MM.1S (cell line): Measurements from ENCODE around the gene POMP.

Source experiments
- DNase-seq: peaks from one replicate; pipeline ENCODE4 v3.0.0-alpha.2; 2015
- H2AFZ ChIP-seq: fragments of 300-600 bp; sonication (generic); 2 replicates; pipeline ENCODE4 v1.6.0; 2016; ENCODE audit warnings: antibody characterized with exemption, low read length
- H3F3A ChIP-seq: fragments of 300-600 bp; sonication (generic); 2 replicates; pipeline ENCODE4 v1.6.1; 2016; ENCODE audit warnings: mild to moderate bottlenecking, antibody characterized with exemption, low read length, moderate library complexity, mixed read lengths; ENCODE audit not compliant: insufficient read depth
- H3K27ac ChIP-seq: fragments of 300-600 bp; sonication (generic); 2 replicates; pipeline ENCODE4 v1.5.1; 2016; ENCODE audit warnings: mild to moderate bottlenecking, low read length
- H3K27me3 ChIP-seq: fragments of 300-600 bp; sonication (generic); replicated peaks from 2 replicates; pipeline ENCODE4 v1.6.0; 2016; ENCODE audit warnings: low read length; ENCODE audit not compliant: insufficient read depth
- H3K36me3 ChIP-seq: fragments of 300-600 bp; sonication (generic); replicated peaks from 2 replicates; pipeline ENCODE4 v1.6.1; 2016; ENCODE audit warnings: mild to moderate bottlenecking, low read length, mixed read lengths; ENCODE audit not compliant: insufficient read depth
- H3K4me1 ChIP-seq: fragments of 300-600 bp; sonication (generic); 2 replicates; pipeline ENCODE4 v1.6.1; 2016; ENCODE audit warnings: low read length, mixed read lengths
- H3K4me2 ChIP-seq: fragments of 300-600 bp; sonication (generic); 2 replicates; pipeline ENCODE4 v1.6.0; 2016; ENCODE audit warnings: low read depth, low read length
- H3K4me3 ChIP-seq: fragments of 300-600 bp; sonication (generic); 2 replicates; pipeline ENCODE4 v1.5.1; 2016; ENCODE audit warnings: low read length, mixed read lengths
- H3K79me2 ChIP-seq: fragments of 300-600 bp; sonication (generic); 2 replicates; pipeline ENCODE4 v1.6.1; 2016; ENCODE audit warnings: mixed run types, low read length, mixed read lengths
- H3K9ac ChIP-seq: fragments of 300-600 bp; sonication (generic); 2 replicates; pipeline ENCODE4 v1.6.1; 2016; ENCODE audit warnings: low read length, mixed read lengths
- H3K9me2 ChIP-seq: fragments of 300-600 bp; sonication (generic); replicated peaks from 2 replicates; pipeline ENCODE4 v1.6.1; 2016; ENCODE audit warnings: mild to moderate bottlenecking, low read length, mixed read lengths; ENCODE audit not compliant: insufficient read depth
- H3K9me3 ChIP-seq: fragments of 300-600 bp; sonication (generic); replicated peaks from 2 replicates; pipeline ENCODE4 v1.6.1; 2016; ENCODE audit warnings: mild to moderate bottlenecking, low read length, mixed read lengths; ENCODE audit not compliant: insufficient read depth
- H4K20me1 ChIP-seq: fragments of 300-600 bp; sonication (generic); 2 replicates; pipeline ENCODE4 v1.6.1; 2016; ENCODE audit warnings: mild to moderate bottlenecking, low read length, moderate library complexity, mixed read lengths; ENCODE audit not compliant: insufficient read depth
- EZH2 ChIP-seq: fragments of 300-600 bp; sonication (generic); optimal IDR thresholded peaks from 2 replicates; pipeline ENCODE3; 2017; ENCODE audit warnings: low read depth, mild to moderate bottlenecking, antibody characterized with exemption, low read length, mixed read lengths
- EZH2phosphoT487 ChIP-seq: fragments of 300-600 bp; sonication (generic); IDR thresholded peaks from 2 replicates; pipeline ENCODE4 v1.6.1; 2018; ENCODE audit warnings: antibody characterized with exemption, low read length
- TF ChIP-seq, protein P1 (sequence below): fragments of 300-600 bp; sonication (generic); IDR thresholded peaks from 2 replicates; pipeline ENCODE4 v1.5.1; 2016; ENCODE audit warnings: antibody characterized with exemption, low read length, mixed read lengths

Gene POMP

DNA sequence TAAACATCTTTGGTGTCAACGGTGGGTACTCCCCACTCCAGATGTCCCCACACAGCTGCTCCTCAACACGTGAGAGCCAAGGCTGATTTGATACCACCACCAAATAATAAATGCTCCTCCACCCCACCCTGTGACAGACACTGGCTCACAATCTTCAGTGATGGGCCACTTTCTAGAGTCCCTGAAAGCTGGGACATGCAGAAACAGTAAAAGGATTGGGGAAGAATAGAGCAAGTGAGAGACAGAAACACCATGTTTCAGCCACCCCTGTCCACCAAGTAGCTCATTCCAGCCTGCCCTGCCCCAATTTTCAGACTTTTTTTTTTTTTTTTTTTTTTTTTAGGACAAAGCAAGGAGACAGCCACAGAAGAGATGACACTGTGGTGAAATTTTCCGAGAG, 58.2 kb downstream of the POMP start:
- H3K9me3 ChIP-seq = no peaks in the 10 kb centered on the region
- H3K4me1 ChIP-seq = no peaks in the 10 kb centered on the region; the same call in 1 of the 2 replicates
- H3F3A ChIP-seq = no peaks in the 10 kb centered on the region
- H3K27me3 ChIP-seq = no peaks in the 10 kb centered on the region
- H3K36me3 ChIP-seq = no peaks in the 10 kb centered on the region
- no peaks in the 10 kb centered on the region for H4K20me1 ChIP-seq
- no peak overlapping the region for H3K27ac ChIP-seq
- TF ChIP-seq, protein P1, sequence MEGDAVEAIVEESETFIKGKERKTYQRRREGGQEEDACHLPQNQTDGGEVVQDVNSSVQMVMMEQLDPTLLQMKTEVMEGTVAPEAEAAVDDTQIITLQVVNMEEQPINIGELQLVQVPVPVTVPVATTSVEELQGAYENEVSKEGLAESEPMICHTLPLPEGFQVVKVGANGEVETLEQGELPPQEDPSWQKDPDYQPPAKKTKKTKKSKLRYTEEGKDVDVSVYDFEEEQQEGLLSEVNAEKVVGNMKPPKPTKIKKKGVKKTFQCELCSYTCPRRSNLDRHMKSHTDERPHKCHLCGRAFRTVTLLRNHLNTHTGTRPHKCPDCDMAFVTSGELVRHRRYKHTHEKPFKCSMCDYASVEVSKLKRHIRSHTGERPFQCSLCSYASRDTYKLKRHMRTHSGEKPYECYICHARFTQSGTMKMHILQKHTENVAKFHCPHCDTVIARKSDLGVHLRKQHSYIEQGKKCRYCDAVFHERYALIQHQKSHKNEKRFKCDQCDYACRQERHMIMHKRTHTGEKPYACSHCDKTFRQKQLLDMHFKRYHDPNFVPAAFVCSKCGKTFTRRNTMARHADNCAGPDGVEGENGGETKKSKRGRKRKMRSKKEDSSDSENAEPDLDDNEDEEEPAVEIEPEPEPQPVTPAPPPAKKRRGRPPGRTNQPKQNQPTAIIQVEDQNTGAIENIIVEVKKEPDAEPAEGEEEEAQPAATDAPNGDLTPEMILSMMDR = no peak
- no peak for TF ChIP-seq EZH2
- no peak for TF ChIP-seq EZH2phosphoT487
- no peaks in the 10 kb centered on the region for H3K79me2 ChIP-seq
- no peak overlapping the region for H3K4me2 ChIP-seq
- H2AFZ ChIP-seq = no peak overlapping the region
- no peak overlapping the region for H3K9ac ChIP-seq
- no peak overlapping the region for H3K4me3 ChIP-seq
- no peak for DNase-seq
- no peaks in the 10 kb centered on the region for H3K9me2 ChIP-seq

GRCh38 chr13:28718196-28718542, 59.2 kb downstream of the POMP start:
- Histone ChIP-seq H3K9me2 (no peaks in the 10 kb centered on the region), H3K27me3 (no peaks in the 10 kb centered on the region), H2AFZ (peak overlapping the region; percentile 89), H3K36me3 (no peaks in the 10 kb centered on the region), H3K79me2 (no peaks in the 10 kb centered on the region), H3K4me2 (peak overlapping the region; percentile 65), H3K27ac (no peak overlapping the region), H3K9ac (peak overlapping the region; percentile 46; the same call in 1 of the 2 replicates), H3K4me3 (peak overlapping the region; percentile 66), H4K20me1 (no peaks in the 10 kb centered on the region), H3F3A (no peaks in the 10 kb centered on the region), H3K4me1 (no peaks in the 10 kb centered on the region; the same call in 1 of the 2 replicates), H3K9me3 (no peaks in the 10 kb centered on the region)
- TF ChIP-seq, protein P1 = no peak
- no peak for DNase-seq

DNA sequence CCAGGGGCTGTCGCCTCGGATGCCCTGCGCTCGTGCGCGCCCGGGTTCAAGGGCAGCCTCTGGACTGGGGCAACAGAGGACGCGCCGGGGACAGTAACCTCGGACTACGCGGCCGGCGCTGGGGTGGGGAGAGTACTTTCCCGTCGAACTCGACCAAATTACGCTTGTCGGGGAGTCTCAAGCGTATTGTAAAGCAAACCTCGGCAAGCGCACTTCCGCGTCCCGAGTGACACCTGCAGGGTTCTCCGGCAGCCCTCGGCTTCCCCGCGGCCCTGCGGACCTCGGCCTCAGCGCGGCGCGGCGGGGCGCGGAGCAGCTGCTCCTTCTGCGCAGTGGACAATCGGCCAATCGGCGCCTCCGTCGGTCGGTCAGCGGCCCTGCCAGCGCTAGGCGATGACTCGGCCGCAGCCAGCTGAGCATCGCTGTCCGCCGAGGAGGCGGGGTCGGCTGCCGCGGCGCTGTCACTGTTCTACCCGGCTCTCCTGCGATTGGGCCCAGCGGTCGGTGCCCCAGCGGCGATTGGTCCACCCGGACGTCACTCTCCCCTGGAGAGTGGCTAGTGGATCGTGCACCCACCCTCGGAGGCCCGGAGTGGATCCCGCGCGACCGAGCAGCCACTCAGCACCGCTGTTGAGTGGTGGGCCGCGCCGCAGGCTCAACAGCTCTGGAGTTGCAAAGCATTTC, 59.8 kb downstream of the POMP start, which contains the start of gene SLC46A3:
SLC46A3 (minus strand) TSS at position 428 of the 684 bp plus-strand sequence. CDS start 972 bp downstream, outside the sequence.
- TF ChIP-seq EZH2 (no peak), EZH2phosphoT487 (no peak)
- TF ChIP-seq, protein P1 = no peak
- Histone ChIP-seq H3K27me3 (no peaks in the 10 kb centered on the region), H3K9me3 (no peaks in the 10 kb centered on the region), H3K4me3 (peak within 1 kb of the TSS; percentile 66), H3K4me2 (peak within 1 kb of the TSS; percentile 65), H3K4me1 (no peaks in the 10 kb centered on the region; the same call in 1 of the 2 replicates), H4K20me1 (no peaks in the 10 kb centered on the region), H3K27ac (no peak within 1 kb of the TSS), H3F3A (no peaks in the 10 kb centered on the region), H3K9me2 (no peaks in the 10 kb centered on the region), H3K36me3 (no peaks in the 10 kb centered on the region), H2AFZ (peak within 1 kb of the TSS; percentile 93), H3K79me2 (no peaks in the 10 kb centered on the region), H3K9ac (peak within 1 kb of the TSS; percentile 46; the same call in 1 of the 2 replicates)
- peak; percentile 84 for DNase-seq
